B cell (primary cell): ENCODE results near the gene GPHN. TPM values are rescaled to one million over a fixed set of nuclear protein-coding genes. Genes with fewer than 3 reads are reported as not detected.

ENCODE experiments used
- ATAC-seq: fragments of 200-7000 bp; cut with Tn5 transposase; one replicate; pipeline ENCODE4 v1.10.0; 2021; ENCODE audit warnings: low read depth, mild to moderate bottlenecking, moderate number of reproducible peaks, moderate library complexity
- CTCF ChIA-PET: fragments of 350-600 bp; sonication (Branson Sonifier 250); formaldehyde crosslinking; loops from one replicate; lab custom pipeline; 2021; ENCODE audit warnings: antibody characterized with exemption, inconsistent platforms; lab: Charles Lee
- POLR2A ChIA-PET: fragments of 350-600 bp; sonication (Branson Sonifier 250); formaldehyde crosslinking; loops from one replicate; lab custom pipeline; 2021; ENCODE audit warnings: antibody characterized with exemption; lab: Charles Lee
- DNase-seq: peaks from one replicate; pipeline ENCODE4 v3.0.0; 2013
- H2AFZ ChIP-seq: 2 replicates; pipeline ENCODE4 v1.6.1; 2012; ENCODE audit warnings: mild to moderate bottlenecking, low read depth, low read length; ENCODE audit not compliant: insufficient read depth, poor library complexity, severe bottlenecking
- H3K27ac ChIP-seq, 2 donors: 1 replicate in 1 of 2; 2 replicates in 1 of 2; pipeline ENCODE4 v1.5.1; 2012 to 2013; ENCODE audit warnings: low read length in 2 of 2, mild to moderate bottlenecking in 2 of 2, moderate library complexity in 1 of 2
- H3K27me3 ChIP-seq, 4 experiments: fragments of 200-600 bp in 1 of 4; sonication (generic) in 1 of 4; replicated peaks in 1 of 4; 1 replicate in 2 of 4; 2 replicates in 2 of 4; pipeline versions ENCODE4 v1.6.1 to v1.7.0; 2013 to 2016; ENCODE audit warnings: low read length in 3 of 4, mild to moderate bottlenecking in 2 of 4, mixed read lengths in 1 of 4, moderate library complexity in 1 of 4; ENCODE audit not compliant: insufficient read depth in 4 of 4, control insufficient read depth in 3 of 4; ENCODE audit errors: control extremely low read depth in 1 of 4
- H3K36me3 ChIP-seq, 2 experiments: replicated peaks in 1 of 2; 1 replicate in 1 of 2; 2 replicates in 1 of 2; pipeline versions ENCODE4 v1.6.1 to v1.7.1; 2013; ENCODE audit warnings: low read length in 1 of 2; ENCODE audit not compliant: insufficient read depth in 2 of 2, control insufficient read depth in 1 of 2; ENCODE audit errors: control extremely low read depth in 1 of 2, extremely low read depth in 1 of 2
- H3K4me1 ChIP-seq, 2 donors: fragments of 200-600 bp in 1 of 2; sonication (generic) in 1 of 2; 1 replicate in 1 of 2; 2 replicates in 1 of 2; pipeline versions ENCODE4 v1.5.1 to v1.6.1; 2013 to 2017; ENCODE audit warnings: low read length in 2 of 2; ENCODE audit not compliant: control insufficient read depth in 2 of 2, insufficient read depth in 2 of 2
- H3K4me2 ChIP-seq: replicated peaks from 2 replicates; pipeline ENCODE3; 2012; ENCODE audit warnings: mild to moderate bottlenecking, low read depth, low read length; ENCODE audit not compliant: poor library complexity, severe bottlenecking
- H3K4me3 ChIP-seq, 5 experiments: fragments of 200-600 bp in 1 of 5; sonication (generic) in 1 of 5; 1 replicate in 3 of 5; 2 replicates in 2 of 5; pipeline versions ENCODE4 v1.5.1 to v1.7.0; 2011 to 2016; ENCODE audit warnings: low read length in 4 of 5, mild to moderate bottlenecking in 4 of 5, low read depth in 2 of 5, control low read depth in 1 of 5, moderate library complexity in 1 of 5; ENCODE audit not compliant: insufficient read depth in 1 of 5; ENCODE audit errors: control extremely low read depth in 1 of 5, extremely low read depth in 1 of 5
- H3K79me2 ChIP-seq: fragments of 200-600 bp; sonication (generic); one replicate; pipeline ENCODE4 v1.6.0; 2016; ENCODE audit warnings: low read length; ENCODE audit not compliant: control insufficient read depth, insufficient read depth
- H3K9ac ChIP-seq: fragments of 200-600 bp; sonication (generic); 2 replicates; pipeline ENCODE4 v1.6.1; 2017; ENCODE audit warnings: mild to moderate bottlenecking, low read length, moderate library complexity
- H3K9me3 ChIP-seq, 3 donors: one replicate each; pipeline versions ENCODE4 v1.6.1 to v1.7.1; 2013; ENCODE audit warnings: low read length in 2 of 3; ENCODE audit not compliant: control insufficient read depth in 2 of 3, insufficient read depth in 1 of 3; ENCODE audit errors: control extremely low read depth in 1 of 3
- H4K20me1 ChIP-seq: 2 replicates; pipeline ENCODE4 v1.6.0; 2012; ENCODE audit warnings: mild to moderate bottlenecking, low read length; ENCODE audit not compliant: insufficient read depth, control insufficient read depth, poor library complexity, severe bottlenecking
- H3K27ac Mint-ChIP-seq: one replicate; pipeline ENCODE4 v1.8.0; 2021; ENCODE audit warnings: mixed read lengths
- H3K27me3 Mint-ChIP-seq: one replicate; pipeline ENCODE4 v1.8.0; 2021; ENCODE audit warnings: mixed read lengths
- H3K4me1 Mint-ChIP-seq: one replicate; pipeline ENCODE4 v1.8.0; 2021; ENCODE audit warnings: mixed read lengths
- H3K4me3 Mint-ChIP-seq: one replicate; pipeline ENCODE4 v1.8.0; 2021; ENCODE audit warnings: mixed read lengths
- H3K9me3 Mint-ChIP-seq: one replicate; pipeline ENCODE4 v1.8.0; 2022; ENCODE audit warnings: mixed read lengths; ENCODE audit not compliant: insufficient read depth
- CTCF ChIP-seq: fragments of 200-600 bp; IDR thresholded peaks from one replicate; pipeline ENCODE4 v1.8.0; 2022; ENCODE audit warnings: antibody characterized with exemption, mild to moderate bottlenecking
- EZH2 ChIP-seq: IDR thresholded peaks from 2 replicates; pipeline ENCODE4 v1.6.1; 2012; ENCODE audit warnings: borderline replicate concordance, low read depth, mild to moderate bottlenecking, moderate library complexity, low read length; ENCODE audit not compliant: insufficient read depth, poor library complexity, severe bottlenecking
- intact Hi-C: fragments of 100-400 bp; cut with micrococcal nuclease; formaldehyde crosslinking; loops from one replicate; pipeline ENCODE4 v1.10.0; 2022
- polyA plus RNA-seq: library from polyadenylated mRNA; depleted of rRNA; stranded (reverse); fragments of >200 nt; gene quantifications from 2 replicates; pipeline ENCODE4 v1.2.3, GENCODE V29; 2012
- total RNA-seq, 2 donors: library from RNA; stranded (reverse); fragments of 120-200 nt in 1 of 2; gene quantifications; 1 replicate in 1 of 2; 2 replicates in 1 of 2; pipeline versions ENCODE4 v1.2.3 to v1.2.4, GENCODE V29; 2013 to 2022

The GPHN gene
- total and polyA plus RNA-seq, 2 donors (not counting 1 experiment from before 2014, with no cell fraction given): 3.4 to 18.0 TPM

DNA sequence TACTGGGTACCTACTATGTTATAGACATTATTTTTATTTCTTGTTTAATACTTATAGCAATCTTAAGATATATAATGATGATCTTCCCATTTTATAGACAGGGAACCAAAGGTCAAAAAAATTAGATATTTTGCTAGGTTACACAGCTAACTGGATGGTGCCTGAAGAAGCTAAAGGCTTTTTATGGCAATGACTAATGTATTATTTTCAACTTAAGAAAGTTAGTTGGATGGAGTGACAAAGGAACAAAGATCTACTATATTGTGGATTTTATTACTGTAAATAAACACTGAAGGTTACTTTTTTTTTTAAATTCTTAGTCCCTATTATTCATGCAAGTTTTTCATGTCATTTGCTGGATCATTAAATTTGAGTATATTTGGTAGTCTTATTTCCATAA, 227.9 kb downstream of the GPHN start:
- intact Hi-C loops: no loop called here
- DNase-seq: no peak
- POLR2A ChIA-PET: no interaction called here

DNA sequence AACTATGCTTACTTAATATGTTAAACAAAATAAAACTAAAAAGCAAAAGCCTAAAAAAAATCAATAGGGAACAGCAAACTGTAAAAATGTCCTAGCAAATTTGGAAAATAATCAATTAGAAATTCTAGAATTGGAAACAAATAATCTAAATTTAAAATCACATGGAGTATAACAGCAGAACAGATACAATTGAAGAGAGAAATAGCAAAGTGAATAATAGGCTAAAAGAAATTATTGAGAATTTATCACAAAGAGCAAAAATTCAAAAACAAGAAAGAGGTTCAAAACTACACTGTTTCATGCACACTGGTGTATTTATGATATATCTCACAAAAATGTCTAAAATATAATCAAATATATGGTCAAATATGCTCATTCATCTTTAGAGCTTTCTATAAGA, 231.9 kb downstream of the GPHN start:
- H3K4me3 ChIP-seq: no peak overlapping the region
- ChIA-PET POLR2A (no interaction called here), CTCF (no interaction called here)
- peaks cover 2% of the 10 kb centered on the region for H3K9me3 Mint-ChIP-seq
- ATAC-seq (no peak), DNase-seq (no peak)
- no peaks in the 10 kb centered on the region for H4K20me1 ChIP-seq
- peaks cover 0 to 9% (median 0%) of the 10 kb centered on the region in 3 donors for H3K9me3 ChIP-seq
- no peak overlapping the region for H3K4me3 Mint-ChIP-seq
- H3K79me2 ChIP-seq: no peaks in the 10 kb centered on the region
- TF ChIP-seq EZH2 (no peak), CTCF (no peak)
- no peak overlapping the region for H3K4me2 ChIP-seq
- H3K4me1 Mint-ChIP-seq: no peaks in the 10 kb centered on the region
- no peak overlapping the region for H3K27ac ChIP-seq
- H3K9ac ChIP-seq: no peak overlapping the region
- intact Hi-C loops: loop anchor here (10.0 kb wide), 1 partner anchor 245 kb away; no protein-coding TSS in a partner anchor
- no peaks in the 10 kb centered on the region for H3K36me3 ChIP-seq
- H3K4me1 ChIP-seq: no peaks in the 10 kb centered on the region
- H2AFZ ChIP-seq: no peak overlapping the region
- H3K27me3 Mint-ChIP-seq: no peaks in the 10 kb centered on the region
- no peaks in the 10 kb centered on the region for H3K27me3 ChIP-seq
- no peak overlapping the region for H3K27ac Mint-ChIP-seq

More for the DNA sequence above, 227.9 kb downstream of the GPHN start:
- Mint-ChIP-seq H3K27me3 (no peaks in the 10 kb centered on the region), H3K4me3 (no peak overlapping the region), H3K9me3 (peaks cover 6% of the 10 kb centered on the region), H3K4me1 (no peaks in the 10 kb centered on the region), H3K27ac (no peak overlapping the region)
- Histone ChIP-seq H4K20me1 (no peaks in the 10 kb centered on the region), H3K9me3 (peaks cover 2 to 21% (median 5%) of the 10 kb centered on the region in 3 donors), H3K27ac (no peak overlapping the region), H3K36me3 (no peaks in the 10 kb centered on the region), H3K9ac (no peak overlapping the region), H2AFZ (no peak overlapping the region), H3K4me3 (no peak overlapping the region), H3K4me2 (no peak overlapping the region), H3K4me1 (no peaks in the 10 kb centered on the region), H3K79me2 (no peaks in the 10 kb centered on the region), H3K27me3 (no peaks in the 10 kb centered on the region)
- CTCF ChIA-PET: no interaction called here
- no peak for ATAC-seq
- no peak for TF ChIP-seq EZH2
- TF ChIP-seq CTCF: no peak
